A549 treated with DMSO at 1 μM for 4 hours (cell line): Measurements from ENCODE around the gene ONECUT2. TPM values are rescaled to one million over a fixed set of nuclear protein-coding genes. Genes with fewer than 3 reads are reported as not detected.

ENCODE experiments used
- total RNA-seq: library from RNA; stranded (reverse); fragments of 200-300 nt; extraction: Qiagen RNA extraction; gene quantifications from 5 replicates; pipeline ENCODE4 v1.2.3, GENCODE V29; 2022; ENCODE audit warnings: low read depth

Gene ONECUT2
- total RNA-seq = 0.31 to 0.63 TPM (median 0.57 TPM) in 5 replicates

DNA sequence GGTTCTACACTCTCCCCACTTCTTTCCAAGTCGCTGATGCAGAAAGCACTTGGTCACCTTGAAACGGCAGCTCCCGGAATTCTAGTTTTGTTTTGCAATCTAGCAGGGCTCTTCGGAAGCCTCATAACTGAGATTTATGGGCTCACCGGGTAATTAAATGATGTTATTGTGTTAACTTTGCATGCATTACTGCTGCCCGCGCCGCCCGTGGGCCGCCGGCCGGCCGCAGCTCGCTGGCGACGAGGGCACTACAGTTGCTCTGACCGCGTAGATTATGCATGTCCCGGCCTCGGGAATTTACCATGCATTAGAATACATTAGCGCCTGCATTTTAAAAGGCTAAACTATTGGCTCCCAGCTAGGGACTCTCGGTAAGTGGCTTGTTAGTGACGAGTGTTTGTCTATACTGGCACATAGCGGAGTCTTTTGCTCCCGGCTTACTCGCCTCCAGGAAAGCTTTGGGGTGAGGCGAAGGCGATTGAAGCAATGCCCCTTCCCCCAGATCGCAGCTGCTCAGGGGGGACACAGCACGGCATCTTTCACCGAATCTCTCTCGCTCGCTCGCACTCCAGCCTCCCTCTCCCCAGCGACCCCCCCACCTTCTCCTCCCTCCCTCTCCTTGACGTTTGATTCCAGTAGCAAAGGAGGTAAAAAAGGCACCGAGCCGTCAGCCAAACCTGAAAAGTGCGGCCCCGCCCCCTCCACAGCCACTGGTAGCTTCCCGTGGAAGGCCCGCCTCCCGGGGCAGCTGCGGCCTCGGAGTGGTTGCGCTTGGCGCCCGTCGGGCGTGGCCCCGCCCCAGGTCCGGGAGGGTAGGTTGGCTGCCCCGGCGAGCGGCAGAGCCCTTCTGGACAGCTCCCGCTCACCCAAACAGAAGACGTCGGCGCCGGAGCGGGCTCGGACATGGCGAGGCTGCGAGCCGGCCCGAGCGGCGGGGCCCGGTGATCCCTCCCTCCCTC, at the start of gene ONECUT2:
ONECUT2 (plus strand) TSS at position 839 of the 959 bp plus-strand sequence. CDS start 343 bp downstream, outside the sequence.

Other genes with a start within 250 kb of the ONECUT2 start
- not detected in 5 replicates for gene ST8SIA3, start 82.8 kb upstream of the ONECUT2 start, total RNA-seq
- gene FECH, start 151.3 kb downstream of the ONECUT2 start, total RNA-seq = 36.0 to 46.0 TPM (median 42.5 TPM) in 5 replicates
- gene NARS1, start 186.5 kb downstream of the ONECUT2 start, total RNA-seq = 84.3 to 106 TPM (median 90.3 TPM) in 5 replicates